ENCODE data around the gene MIER3.

DNA sequence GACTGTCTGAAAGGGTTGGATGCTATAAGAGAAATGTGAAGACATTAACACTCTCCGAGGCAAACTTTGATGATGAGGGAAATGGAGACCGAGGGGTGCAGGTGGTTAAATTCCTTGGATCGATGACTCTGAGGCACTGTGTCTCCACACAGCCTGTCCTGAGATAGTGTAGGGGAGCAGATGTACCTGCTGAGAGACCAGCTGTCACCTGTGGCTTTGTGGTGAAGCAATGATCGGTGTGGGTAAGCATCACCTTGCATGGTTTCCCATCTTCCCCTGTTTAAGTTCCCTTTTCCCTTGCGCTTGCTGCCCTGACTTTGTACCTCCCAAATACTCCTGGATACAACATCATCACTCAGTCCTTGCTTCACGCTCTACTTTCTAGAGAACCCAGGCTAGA lies 9.8 kb upstream of the MIER3 start:
- TF ChIP-seq POLR2A (IDR thresholded peaks at IDR 0.05) = no peak
- TF ChIP-seq, protein P1, sequence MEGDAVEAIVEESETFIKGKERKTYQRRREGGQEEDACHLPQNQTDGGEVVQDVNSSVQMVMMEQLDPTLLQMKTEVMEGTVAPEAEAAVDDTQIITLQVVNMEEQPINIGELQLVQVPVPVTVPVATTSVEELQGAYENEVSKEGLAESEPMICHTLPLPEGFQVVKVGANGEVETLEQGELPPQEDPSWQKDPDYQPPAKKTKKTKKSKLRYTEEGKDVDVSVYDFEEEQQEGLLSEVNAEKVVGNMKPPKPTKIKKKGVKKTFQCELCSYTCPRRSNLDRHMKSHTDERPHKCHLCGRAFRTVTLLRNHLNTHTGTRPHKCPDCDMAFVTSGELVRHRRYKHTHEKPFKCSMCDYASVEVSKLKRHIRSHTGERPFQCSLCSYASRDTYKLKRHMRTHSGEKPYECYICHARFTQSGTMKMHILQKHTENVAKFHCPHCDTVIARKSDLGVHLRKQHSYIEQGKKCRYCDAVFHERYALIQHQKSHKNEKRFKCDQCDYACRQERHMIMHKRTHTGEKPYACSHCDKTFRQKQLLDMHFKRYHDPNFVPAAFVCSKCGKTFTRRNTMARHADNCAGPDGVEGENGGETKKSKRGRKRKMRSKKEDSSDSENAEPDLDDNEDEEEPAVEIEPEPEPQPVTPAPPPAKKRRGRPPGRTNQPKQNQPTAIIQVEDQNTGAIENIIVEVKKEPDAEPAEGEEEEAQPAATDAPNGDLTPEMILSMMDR (IDR thresholded peaks at IDR 0.05) = no peak

All from Peyer's patch (tissue), 4 donors.